Endothelial cell of umbilical vein (primary cell): ENCODE measurements around the gene ZNF366. TPM values are rescaled to one million over a fixed set of nuclear protein-coding genes. Genes with fewer than 3 reads are reported as not detected.

Source experiments
- BruUV-seq: library from RNA; stranded (reverse); fragments of 400-500 nt; replicated peaks from 2 replicates; lab custom pipeline; 2021; lab: Mats Ljungman, UMichigan
- CTCF ChIA-PET: fragments of 300-600, 350-600 bp; sonication (Branson Sonifier 250); formaldehyde crosslinking; loops from one replicate; lab custom pipeline; 2021; ENCODE audit warnings: antibody characterized with exemption, inconsistent platforms; lab: Charles Lee
- POLR2A ChIA-PET: fragments of 300-600, 350-600 bp; sonication (Branson Sonifier 250); formaldehyde crosslinking; loops from one replicate; lab custom pipeline; 2021; ENCODE audit warnings: antibody characterized with exemption, inconsistent platforms; lab: Charles Lee
- DNase-seq: peaks from one replicate; pipeline ENCODE4 v3.0.0-alpha.2; 2011; ENCODE audit warnings: low read depth, low spot score
- FAIRE-seq: peaks from 2 replicates; lab custom pipeline; 2011; peaks lifted over from hg19 to GRCh38; lab: Jason Lieb, UNC
- H2AFZ ChIP-seq: 2 replicates; pipeline ENCODE4 v1.6.0; 2012; ENCODE audit warnings: low read depth, low read length, control low read depth, inconsistent platforms
- H3K27ac ChIP-seq: 2 replicates; pipeline ENCODE4 v1.5.1; 2011; ENCODE audit warnings: low read depth, mild to moderate bottlenecking, control low read depth, low read length, moderate library complexity; ENCODE audit not compliant: insufficient read depth
- H3K27me3 ChIP-seq, 2 experiments: 2 replicates each; pipeline versions ENCODE4 v1.6.0 to v1.6.1; 2011; ENCODE audit warnings: low read length in 2 of 2, mixed read lengths in 1 of 2; ENCODE audit not compliant: control insufficient read depth in 2 of 2, insufficient read depth in 2 of 2
- H3K36me3 ChIP-seq, 2 experiments: 2 replicates in 1 of 2; 3 replicates in 1 of 2; pipeline ENCODE4 v1.5.1; 2011; ENCODE audit warnings: low read length in 2 of 2, mild to moderate bottlenecking in 1 of 2, moderate library complexity in 1 of 2; ENCODE audit not compliant: control insufficient read depth in 2 of 2, insufficient read depth in 2 of 2; ENCODE audit errors: extremely low read depth in 1 of 2
- H3K4me1 ChIP-seq: 3 replicates; pipeline ENCODE4 v1.5.1; 2011; ENCODE audit warnings: mild to moderate bottlenecking, low read length; ENCODE audit not compliant: control insufficient read depth, insufficient read depth; ENCODE audit errors: extremely low read depth
- H3K4me2 ChIP-seq: 2 replicates; pipeline ENCODE4 v1.6.1; 2011; ENCODE audit warnings: low read length, control low read depth, mixed read lengths; ENCODE audit not compliant: insufficient read depth
- H3K4me3 ChIP-seq, 3 experiments: fragments of 200-600 bp in 1 of 3; sonication (generic), shearing (Covaris generic) in 1 of 3; replicated peaks in 1 of 3; 2 replicates each; pipeline ENCODE4 v1.5.1; 2011 to 2016; ENCODE audit warnings: control low read depth in 3 of 3, low read length in 3 of 3, mild to moderate bottlenecking in 2 of 3, inconsistent platforms in 1 of 3, low read depth in 1 of 3, moderate library complexity in 1 of 3; ENCODE audit not compliant: insufficient read depth in 1 of 3
- H3K79me2 ChIP-seq: 2 replicates; pipeline ENCODE4 v1.6.0; 2012; ENCODE audit warnings: low read length, inconsistent platforms; ENCODE audit not compliant: control insufficient read depth, insufficient read depth
- H3K9ac ChIP-seq: replicated peaks from 2 replicates; pipeline ENCODE3; 2011; ENCODE audit warnings: low read length, control low read depth; ENCODE audit not compliant: insufficient read depth; ENCODE audit errors: extremely low read depth
- H3K9me1 ChIP-seq: replicated peaks from 3 replicates; pipeline ENCODE4 v1.6.0; 2011; ENCODE audit warnings: mild to moderate bottlenecking, low read length; ENCODE audit not compliant: control insufficient read depth, insufficient read depth; ENCODE audit errors: extremely low read depth
- H3K9me3 ChIP-seq: replicated peaks from 2 replicates; pipeline ENCODE4 v1.5.1; 2012; ENCODE audit warnings: low read length, inconsistent platforms; ENCODE audit not compliant: control insufficient read depth, insufficient read depth
- H4K20me1 ChIP-seq: replicated peaks from 2 replicates; pipeline ENCODE3; 2011; ENCODE audit warnings: mild to moderate bottlenecking, low read length; ENCODE audit not compliant: control insufficient read depth, insufficient read depth; ENCODE audit errors: extremely low read depth
- FOS ChIP-seq: IDR thresholded peaks from 2 replicates; pipeline ENCODE4 v1.6.1; 2011; ENCODE audit warnings: mild to moderate bottlenecking, low read length, moderate library complexity, borderline replicate concordance; ENCODE audit not compliant: insufficient read depth
- GATA2 ChIP-seq: IDR thresholded peaks from 2 replicates; pipeline ENCODE4 v1.7.0; 2011; ENCODE audit warnings: low read depth, mild to moderate bottlenecking, moderate library complexity, mixed read lengths, low read length; ENCODE audit not compliant: insufficient read length, insufficient read depth
- MYC ChIP-seq: IDR thresholded peaks from one replicate; pipeline ENCODE4 v1.6.1; 2011; ENCODE audit warnings: mild to moderate bottlenecking, low read depth, low read length
- dilution Hi-C: fragments of 300-500 bp; cut with MboI; formaldehyde crosslinking; loops from one replicate; pipeline ENCODE4 v1.15.0; 2019; ENCODE audit warnings: low sequenced_read_pairs; ENCODE audit not compliant: extremely low pct_ligation_motif_present
- intact Hi-C: fragments of 100-400 bp; cut with micrococcal nuclease; formaldehyde crosslinking; loops from one replicate; pipeline ENCODE4 v1.10.0; 2022
- polyA plus RNA-seq, 4 experiments: library from polyadenylated mRNA; depleted of rRNA in 3 of 4; stranded (reverse) in 3 of 4; unstranded in 1 of 4; fragments of >200 nt; gene quantifications; 2 replicates each; pipeline versions ENCODE4 v1.2.1 to v1.2.3, GENCODE V29; 2011 to 2012; ENCODE audit warnings: missing spikeins in 1 of 4
- total RNA-seq: library from RNA; stranded (reverse); gene quantifications from 2 replicates; pipeline ENCODE4 v1.2.3, GENCODE V29; 2021

ZNF366 gene
- total and polyA plus RNA-seq, 2 donors (not counting 3 experiments of a cell fraction or from before 2014, with no cell fraction given): 1.3 to 4.1 TPM

GRCh38 chr5:72468606-72469005 is 38.6 kb downstream of the ZNF366 start:
- CTCF ChIA-PET: interaction anchor here (0.7 to 2.4 kb wide), 13 partner anchors 9 to 143 kb away, joined by 3 to 18 read pairs (median 5); no protein-coding TSS in a partner anchor
- Histone ChIP-seq H3K36me3 (no peaks in the 10 kb centered on the region), H2AFZ (peak overlapping the region; percentile 14), H3K9me1 (no peaks in the 10 kb centered on the region), H3K4me3 (no peak overlapping the region), H3K9me3 (no peaks in the 10 kb centered on the region), H3K27me3 (no peaks in the 10 kb centered on the region), H3K79me2 (no peaks in the 10 kb centered on the region), H3K4me1 (peaks cover 31% of the 10 kb centered on the region), H3K4me2 (peak overlapping the region; percentile 63), H4K20me1 (no peaks in the 10 kb centered on the region), H3K9ac (peak overlapping the region; percentile 29), H3K27ac (peak overlapping the region; percentile 82)
- DNase-seq (peak; percentile 57), FAIRE-seq (no peak)
- TF ChIP-seq MYC: no peak
- TF ChIP-seq GATA2: peak; percentile 80
- dilution Hi-C loops: no loop called here
- POLR2A ChIA-PET: interaction anchor here (1.8 kb wide), 1 partner anchor 9 kb away, joined by 7 read pairs; no protein-coding TSS in a partner anchor
- BruUV-seq: no TSS peak
- intact Hi-C loops: loop anchor here (1.0 to 5.0 kb wide), 2 partner anchors 9 to 39 kb away; partner anchors contain the start of gene ZNF366

GRCh38 chr5:72468024-72468423 is 39.2 kb downstream of the ZNF366 start:
- Histone ChIP-seq H3K4me3 (no peak overlapping the region), H3K4me1 (peaks cover 36% of the 10 kb centered on the region), H3K9ac (peak overlapping the region; percentile 24), H3K79me2 (no peaks in the 10 kb centered on the region), H4K20me1 (no peaks in the 10 kb centered on the region), H3K9me3 (no peaks in the 10 kb centered on the region), H3K36me3 (no peaks in the 10 kb centered on the region), H3K4me2 (peak overlapping the region; percentile 63), H2AFZ (peak overlapping the region; percentile 70), H3K9me1 (no peaks in the 10 kb centered on the region), H3K27ac (peak overlapping the region; percentile 82), H3K27me3 (no peaks in the 10 kb centered on the region)
- no peak for TF ChIP-seq GATA2
- peak; percentile 71 for TF ChIP-seq FOS
- BruUV-seq: no TSS peak
- intact Hi-C loops: loop anchor here (1.0 to 5.0 kb wide), 2 partner anchors 9 to 39 kb away; partner anchors contain the start of gene ZNF366
- DNase-seq: peak; percentile 34
- POLR2A ChIA-PET: interaction anchor here (1.8 kb wide), 1 partner anchor 9 kb away, joined by 7 read pairs; no protein-coding TSS in a partner anchor
- dilution Hi-C loops: no loop called here
- CTCF ChIA-PET: interaction anchor here (0.9 to 2.4 kb wide), 13 partner anchors 9 to 143 kb away, joined by 3 to 18 read pairs (median 5); no protein-coding TSS in a partner anchor
- FAIRE-seq: no peak
